GM21737 (cell line): ENCODE measurements around the gene ZNF503.
"Not testable (repeated sequence)": the region's sequence is repeated elsewhere in the genome, so short reads cannot be mapped to it uniquely, and the experiment has no call there.

ENCODE experiments used
- ATAC-seq: cut with Tn5 transposase; IDR thresholded peaks from one replicate; pipeline ENCODE4 v1.9.1; 2021; ENCODE audit warnings: mild to moderate bottlenecking, moderate library complexity; ENCODE audit not compliant: unreplicated experiment

ZNF503 gene

DNA sequence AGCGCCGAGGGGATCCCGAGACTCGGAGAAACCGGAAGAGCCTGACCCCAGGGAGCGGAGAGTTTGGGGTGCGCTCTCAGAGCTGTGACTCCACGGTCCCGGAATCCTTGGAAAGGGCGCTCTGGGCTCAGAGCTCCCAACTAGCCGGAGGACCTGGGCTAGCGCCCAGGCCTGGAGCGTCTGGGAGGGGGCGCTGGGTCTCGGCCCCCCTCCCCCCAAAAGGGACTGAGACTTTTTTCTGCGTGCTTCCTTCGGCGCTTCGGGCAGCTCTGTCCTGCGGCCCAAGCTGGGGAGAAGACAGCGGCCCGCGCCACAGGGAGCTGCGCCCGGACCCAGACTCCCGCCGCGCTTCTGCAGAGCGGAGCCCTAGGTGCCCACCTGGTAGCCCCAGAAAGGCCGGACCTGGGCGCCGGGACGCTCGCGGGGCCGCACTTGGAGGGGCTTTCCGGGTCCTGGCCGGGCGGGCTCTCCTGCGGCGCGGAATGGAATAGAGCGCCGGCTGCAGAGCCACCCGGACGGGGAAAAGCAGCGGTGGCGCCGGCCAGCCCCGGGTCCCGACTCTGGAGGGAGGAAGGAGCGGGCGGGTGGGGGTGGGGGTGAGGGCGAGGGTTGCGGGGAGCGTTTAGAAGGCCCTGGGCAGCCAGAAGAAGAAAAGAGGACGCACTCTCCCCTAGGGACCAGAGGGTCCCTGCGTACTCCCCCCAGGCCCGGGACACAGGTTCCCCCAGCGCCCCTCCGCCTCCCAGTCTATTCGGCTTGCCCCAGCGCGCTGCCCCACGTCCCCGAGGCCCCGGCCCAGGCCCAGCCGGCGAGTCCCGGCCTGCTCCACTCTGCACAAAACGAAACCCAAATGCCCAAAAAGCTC, 4.7 kb downstream of the ZNF503 start:
- ATAC-seq: no peak

DNA sequence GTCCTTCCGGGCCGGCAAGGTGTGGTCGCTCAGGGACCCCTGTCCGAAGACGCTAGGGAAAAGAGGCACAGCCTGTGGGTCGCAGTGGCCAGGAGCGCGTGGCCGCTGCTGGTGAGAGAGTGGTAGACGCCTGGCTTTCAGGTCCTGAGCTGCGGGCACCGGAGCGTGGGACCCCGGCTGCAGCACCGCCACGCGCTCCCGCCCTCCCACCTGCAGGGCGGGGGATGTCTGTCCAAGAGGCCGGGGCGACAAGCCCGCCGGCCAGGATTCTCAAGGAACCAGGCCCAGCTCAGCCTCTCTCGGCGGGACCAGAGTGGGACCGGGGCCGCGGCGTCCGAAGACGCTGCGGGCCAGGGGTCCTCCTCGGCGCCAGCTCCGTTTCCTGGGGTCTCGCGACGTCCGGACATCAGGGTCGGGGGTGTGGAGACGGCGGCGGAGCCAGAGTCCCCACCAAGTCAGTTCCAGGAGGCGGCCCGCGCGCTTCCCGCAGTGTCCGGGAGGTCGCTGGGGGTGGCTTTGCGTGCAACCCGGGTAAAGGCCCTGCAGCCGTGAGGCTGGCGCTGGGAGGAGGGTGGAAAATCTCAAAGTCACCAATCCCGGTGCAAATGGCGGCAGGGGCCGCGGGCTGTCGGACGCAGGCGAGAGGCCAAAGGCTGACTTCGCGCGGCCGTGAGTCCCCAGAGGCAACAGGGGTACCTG, 5.5 kb downstream of the ZNF503 start:
- ATAC-seq: no peak

DNA sequence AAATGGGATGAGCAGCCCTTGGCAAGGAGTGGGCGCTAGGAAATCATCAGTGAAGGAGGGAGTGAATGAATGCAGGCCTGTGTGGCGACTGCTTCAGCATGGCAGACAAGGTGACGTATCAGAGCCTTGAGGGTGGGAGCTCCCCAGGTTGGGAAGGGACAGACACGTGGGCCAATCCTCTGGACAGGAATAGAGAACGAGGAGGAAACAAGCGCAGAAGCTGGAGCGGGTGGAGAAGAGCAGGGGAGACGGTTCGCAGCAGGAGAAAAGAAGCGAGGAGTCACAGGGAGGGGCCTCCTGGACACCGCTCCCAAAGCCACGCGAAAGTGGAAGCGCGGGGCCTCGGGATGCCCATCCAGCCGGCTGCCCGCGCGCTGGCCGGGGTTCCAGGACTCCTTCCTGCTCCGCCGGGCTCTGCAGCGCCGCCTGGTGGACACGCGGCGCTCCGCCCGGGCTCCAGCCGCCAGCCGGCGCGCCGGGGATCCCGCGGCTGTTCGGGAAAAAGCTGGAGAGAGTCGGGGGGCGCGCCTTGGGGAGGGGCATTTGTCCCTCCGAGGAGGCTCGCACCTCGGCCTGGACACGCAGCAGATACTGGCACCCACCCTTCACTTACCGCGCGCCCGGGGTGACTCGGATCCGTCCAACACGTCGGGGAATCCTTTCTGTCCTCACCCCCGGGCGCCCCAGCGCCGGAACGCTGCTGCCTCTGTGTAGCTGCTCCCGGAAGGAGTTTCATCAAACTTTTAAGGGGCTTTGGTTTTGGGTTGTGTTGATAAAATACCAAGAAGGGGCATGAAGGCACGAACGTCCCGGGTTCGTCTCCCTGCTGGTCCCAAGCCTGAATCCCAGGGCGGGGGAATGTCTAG, 6.3 kb downstream of the ZNF503 start:
- no peak for ATAC-seq

DNA sequence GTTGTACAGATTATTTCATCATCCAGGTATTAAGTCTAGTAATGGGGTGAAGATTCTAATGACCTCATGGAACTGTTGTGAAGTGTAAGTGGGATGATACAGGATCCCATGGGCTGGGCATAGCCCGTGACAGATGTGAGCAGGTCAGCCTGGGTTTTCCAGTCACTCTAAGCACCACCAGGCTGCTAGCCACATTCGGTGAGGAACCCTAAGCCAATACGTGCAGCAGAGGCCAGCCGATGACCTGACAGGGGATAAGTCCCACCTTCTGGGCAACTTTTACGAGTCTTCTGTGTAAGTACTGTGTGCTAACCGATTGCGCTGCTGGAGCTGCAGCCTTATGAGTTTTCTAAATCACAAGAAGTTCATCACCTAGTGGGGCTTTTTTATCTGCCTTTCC, 7.3 kb downstream of the ZNF503 start:
- ATAC-seq: no peak

DNA sequence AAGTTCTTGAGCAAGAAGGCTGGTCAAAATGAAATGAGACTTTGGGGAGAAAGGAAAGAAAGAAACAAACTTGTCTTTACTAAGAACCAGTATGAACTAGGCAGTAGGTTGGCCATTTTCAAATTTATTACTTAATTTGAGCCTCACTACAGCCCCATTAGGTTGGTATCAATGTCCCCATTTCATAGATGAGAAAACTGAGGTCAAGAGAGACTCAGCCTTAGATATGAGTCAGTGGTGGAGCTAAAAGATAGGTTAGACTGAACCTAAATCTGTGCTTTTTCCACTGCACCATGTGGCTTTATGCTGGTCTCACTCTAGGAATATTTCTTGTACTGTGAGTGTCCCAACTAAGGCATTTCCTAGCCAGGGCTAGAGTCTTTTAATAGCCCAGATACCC, 8.8 kb downstream of the ZNF503 start:
- no peak for ATAC-seq

DNA sequence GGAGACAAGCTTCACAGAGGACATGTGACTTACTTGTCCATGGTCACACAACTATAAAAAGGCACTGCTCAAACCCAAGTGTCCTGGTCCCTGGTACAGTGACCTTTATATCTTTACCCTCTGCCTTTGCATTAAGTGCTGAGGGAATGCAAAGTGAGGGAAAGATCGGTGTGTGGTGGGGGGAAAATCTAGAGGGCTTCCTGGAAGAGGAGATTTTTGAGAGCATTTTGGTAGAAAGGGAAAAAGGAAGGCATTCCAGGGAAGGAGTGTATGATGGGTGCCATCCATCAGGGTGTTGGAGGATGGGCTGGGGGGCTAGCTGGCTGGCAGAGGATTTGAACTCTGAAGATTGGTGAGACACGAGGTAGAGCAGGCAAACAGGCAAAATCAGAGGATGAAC, 9.3 kb downstream of the ZNF503 start:
- ATAC-seq: no peak

DNA sequence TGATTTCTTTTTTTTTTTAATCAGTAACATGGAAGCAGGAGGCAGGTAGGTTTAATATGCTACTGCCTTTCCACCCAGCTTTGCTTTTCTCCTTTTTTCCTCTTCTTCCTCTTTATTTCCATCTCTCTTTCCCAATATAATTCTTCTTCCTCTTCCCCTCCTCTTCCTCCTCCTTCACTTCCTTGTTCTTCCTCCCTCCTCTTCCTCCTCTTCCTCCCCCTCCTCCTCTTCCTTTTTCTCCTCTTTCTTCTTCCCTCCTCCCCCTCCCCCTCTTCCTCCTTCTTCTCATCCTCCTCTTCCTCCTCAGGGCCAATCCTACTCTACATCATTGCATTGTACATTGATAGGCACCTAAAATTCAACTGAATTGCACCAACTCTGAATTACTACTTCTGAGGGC, 11.4 kb downstream of the ZNF503 start:
- no peak for ATAC-seq

DNA sequence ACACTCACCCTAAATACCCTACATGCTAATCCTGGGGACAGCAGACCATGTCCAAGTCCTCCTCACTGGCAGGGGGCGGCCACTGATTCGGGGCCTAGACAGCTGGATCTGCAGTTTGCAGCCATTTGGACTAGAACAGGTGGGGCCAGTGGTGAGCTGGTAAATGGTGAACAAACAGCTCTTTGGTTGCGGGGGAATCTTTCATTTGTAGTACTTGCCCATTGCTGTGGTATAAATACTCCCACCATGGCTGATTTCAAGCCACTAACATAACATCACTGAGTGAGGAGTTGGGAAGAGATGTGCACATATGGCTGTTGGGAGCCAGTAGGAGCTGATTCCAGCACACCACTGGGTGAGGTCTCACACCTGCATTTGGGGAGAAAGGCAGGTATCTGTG, 13.5 kb downstream of the ZNF503 start:
- no peak for ATAC-seq

DNA sequence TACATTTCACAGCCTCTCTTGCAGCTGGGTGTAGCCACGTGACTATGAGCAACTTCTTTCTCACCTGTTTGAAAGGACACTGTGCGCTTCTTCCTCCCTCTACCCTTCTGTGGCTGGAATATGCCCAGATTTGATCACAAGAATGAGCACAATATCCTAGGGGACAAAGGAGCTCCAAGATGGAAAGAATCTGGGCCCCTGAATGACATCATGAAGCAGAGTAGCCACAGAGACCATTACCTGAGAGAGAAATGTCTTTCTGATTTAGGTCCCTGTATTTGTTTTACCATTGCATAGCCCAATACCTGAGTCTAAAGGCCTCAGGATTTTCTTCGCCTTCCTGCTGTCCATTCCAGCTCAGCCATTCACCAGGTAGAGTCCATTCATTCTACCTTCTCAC, 15.4 kb downstream of the ZNF503 start:
- no peak for ATAC-seq

DNA sequence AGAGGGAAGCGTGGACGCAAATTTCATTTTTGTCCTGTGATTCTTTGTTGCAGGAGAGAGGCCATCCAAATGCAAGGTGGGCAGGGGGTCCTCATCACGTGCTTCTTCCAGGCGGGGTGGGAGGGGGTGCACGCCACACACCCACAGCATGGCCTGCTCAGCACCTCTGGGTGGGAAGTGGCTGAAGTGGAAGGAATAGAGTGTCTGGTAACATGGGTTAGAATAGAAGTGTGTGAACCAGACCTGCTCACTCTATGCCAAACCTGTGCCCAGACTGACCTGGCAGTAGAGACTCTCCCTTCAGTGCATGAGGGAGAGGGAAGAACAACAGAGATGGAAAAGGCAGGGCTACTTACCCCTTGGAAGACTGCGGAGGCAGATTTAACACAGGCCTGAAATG, 21.7 kb downstream of the ZNF503 start:
- ATAC-seq: no peak

DNA sequence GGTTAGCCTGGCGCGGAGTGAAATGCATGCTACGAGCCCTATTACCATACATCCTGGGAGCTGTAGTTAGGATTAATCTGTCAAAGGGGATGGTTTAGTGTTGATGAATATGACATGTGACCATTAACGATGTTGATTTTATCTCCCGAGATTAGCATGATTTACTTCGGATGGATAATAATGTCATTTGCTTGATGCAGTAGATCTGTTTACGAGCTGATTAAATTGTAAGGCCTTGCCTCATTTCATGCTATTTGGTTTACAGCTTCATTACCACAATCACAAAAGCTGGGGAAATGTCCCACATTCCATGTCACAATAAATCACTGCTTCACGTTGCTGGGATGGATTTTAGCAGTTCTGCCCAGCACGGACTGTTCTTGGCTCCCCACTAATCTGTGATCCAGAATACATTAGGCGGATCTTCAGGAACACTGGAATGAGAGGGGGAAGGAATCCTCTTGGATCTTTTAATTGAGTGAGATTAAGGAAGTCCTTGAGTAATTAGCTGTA, 22.3 kb downstream of the ZNF503 start:
- ATAC-seq: no peak

DNA sequence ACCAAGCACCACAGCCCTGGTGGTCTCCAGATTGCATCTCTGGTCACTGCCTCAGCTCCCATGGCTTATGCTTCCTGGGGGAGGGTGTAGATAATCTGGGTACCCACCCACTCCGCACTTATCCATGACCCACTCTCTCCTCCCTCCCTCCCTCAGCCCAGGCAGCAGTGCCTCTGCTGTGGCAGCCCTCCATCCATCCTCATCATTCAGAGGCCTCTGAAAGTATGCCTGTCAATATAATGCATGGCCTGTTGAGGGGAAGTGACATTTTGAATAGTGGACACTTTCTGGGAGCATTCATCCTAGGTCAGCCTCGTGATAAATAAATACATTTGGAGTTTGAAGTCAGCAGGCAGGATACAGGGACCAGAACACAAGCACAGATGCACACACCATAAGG, 23.2 kb downstream of the ZNF503 start:
- ATAC-seq: no peak

DNA sequence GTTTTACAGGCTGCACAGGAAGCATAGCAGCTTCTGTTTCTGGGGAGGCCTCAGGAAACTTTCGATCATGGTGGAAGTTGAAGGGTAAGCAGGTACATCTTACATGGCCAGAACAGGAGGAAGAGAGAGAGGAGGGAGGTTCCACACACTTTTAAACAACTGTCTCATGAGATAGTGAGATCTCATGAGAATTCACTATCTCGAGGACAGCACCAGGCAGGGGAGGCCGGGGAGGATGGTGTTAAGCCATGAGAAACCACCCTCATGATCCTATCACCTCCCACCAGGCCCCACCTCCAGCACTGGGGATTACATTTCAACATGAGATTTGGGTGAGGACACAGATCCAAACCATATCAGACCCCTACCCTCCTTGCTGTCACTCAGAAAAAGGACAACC, 23.7 kb downstream of the ZNF503 start:
- no peak for ATAC-seq

DNA sequence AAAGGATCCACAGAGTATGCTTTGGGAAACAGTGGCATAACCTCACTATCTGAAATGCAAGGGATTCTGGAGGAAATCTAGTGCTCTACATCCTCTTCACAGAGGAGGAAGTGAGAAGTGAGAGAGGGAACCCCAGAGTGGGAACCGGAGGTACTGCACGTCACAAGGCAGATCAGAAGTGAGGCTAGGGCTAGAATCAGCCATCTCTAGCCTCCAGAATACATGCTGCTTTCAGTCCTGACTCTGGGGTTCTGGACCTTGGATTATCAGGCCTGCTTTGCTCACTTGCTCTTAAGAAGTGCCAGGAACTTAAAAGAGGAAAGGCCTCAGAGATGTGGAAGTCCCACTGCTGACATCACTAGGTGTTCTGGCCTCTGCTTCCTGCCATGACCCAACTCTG, 25.7 kb downstream of the ZNF503 start:
- ATAC-seq: peak; percentile 78

DNA sequence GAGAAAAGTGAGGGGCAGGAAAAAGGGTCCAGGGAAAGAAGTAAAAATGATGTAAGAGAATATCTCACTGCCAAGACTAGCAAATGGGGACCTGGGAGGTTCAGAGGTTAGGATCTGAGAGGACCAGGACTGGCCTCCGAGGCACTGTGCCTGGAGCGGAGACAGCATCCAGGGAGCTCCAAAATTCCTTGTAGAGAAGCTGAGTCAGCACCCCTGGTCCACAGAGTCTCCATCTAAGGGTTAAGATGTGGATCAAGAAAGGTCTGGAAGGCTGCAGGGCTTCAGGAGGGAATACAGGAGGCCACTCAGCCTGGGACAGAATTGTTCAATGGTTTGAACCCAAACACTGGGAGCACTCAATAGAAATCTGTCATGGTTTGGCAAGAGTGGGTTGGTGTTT, 30.6 kb downstream of the ZNF503 start:
- no peak for ATAC-seq

DNA sequence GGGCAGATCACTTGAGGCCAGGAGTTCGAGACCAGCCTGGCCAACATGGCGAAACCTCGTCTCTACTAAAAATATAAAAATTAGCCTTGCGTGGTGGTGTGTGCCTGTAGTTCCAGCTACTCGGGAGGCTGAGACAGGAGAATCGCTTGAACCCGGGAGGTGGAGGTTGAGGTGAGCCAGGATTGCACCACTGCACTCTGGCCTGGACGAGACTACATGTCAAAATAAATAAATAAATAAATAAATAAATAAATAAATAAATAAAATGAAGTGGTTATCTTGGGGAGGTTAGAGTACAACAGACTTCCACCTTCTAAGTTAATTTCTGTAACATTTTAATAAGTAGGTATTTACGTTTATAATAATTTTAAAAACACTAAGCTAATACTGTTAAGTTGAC, 31.7 kb downstream of the ZNF503 start:
- not testable (repeated sequence) for ATAC-seq

DNA sequence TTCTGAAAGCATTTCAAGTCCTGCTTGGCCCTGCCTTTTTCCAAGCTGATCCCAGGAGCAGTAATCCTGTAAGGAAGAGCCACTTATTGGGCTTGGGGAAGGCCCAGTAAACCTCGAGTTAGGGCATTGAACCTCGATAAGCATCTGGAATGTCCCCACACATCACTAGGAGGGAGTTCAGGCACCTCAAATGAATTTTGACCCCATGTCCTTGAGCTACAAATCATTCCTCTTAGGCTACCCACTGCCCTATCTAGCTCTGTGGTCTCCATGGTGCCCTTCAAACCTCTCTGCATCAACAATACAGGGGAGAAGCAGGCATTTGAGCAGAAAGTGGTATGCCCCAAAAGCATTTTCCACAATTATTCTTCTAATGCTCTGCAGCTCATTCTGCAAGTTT, 33.7 kb downstream of the ZNF503 start:
- no peak for ATAC-seq

DNA sequence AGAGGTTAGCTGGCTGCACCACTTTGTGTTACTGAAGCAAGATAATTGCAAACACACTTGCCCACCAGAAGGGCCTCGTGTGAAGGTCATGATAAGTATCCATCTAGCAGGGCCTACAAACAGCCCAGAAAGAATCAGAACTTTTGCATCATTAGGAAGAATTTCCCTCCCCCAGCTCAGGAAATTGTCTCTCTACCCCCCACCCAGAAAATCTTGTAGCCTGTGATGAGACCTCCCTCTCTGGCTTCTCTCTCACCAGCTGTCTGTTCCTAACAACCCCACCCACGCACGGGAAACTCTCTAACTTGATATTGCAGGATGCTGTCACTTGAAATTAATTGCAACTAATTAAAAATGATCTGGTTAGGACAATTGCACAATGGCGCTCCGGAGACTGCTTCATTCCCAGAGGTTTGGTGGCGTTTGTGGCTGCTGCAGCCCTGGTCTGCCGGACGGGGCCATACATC, 34.5 kb downstream of the ZNF503 start:
- no peak for ATAC-seq

DNA sequence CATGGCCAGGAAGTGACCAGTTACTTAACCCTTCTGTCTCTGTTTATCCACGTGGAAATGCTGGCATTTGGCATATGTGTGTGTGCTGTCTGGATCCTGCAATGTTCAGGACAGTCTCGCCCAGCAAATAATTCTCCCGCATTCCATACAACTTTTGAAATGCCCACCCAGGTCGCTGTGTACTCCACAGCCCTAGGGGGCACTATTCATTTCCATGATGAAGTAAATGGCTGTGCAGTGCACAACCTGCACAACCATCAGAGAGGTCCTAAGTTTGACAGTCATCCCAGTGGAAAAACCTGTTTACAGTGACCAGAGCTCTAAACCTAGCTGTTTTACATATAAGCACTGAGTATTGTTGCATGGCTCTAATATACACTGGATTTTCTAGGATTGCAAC, 38.1 kb downstream of the ZNF503 start:
- ATAC-seq: no peak

DNA sequence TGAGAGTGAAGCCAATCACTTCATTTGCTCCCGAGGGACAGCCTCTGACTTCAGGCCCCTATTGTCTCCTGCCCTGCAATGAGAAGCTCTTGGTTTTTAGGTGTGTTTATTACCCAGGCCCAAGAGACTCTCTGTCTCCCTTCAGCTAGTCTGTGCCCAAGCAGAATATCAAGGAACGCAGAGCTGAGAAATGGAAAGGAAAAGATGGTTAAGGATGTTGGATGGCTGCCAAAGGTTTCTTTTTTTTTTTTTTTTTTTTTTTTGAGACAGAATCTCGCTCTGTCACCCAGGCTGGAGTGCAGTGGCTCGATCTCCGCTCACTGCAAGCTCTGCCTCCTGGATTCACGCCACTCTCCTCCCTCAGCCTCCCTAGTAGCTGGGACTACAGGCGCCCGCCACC, 41.7 kb downstream of the ZNF503 start:
- ATAC-seq: not testable (repeated sequence)

DNA sequence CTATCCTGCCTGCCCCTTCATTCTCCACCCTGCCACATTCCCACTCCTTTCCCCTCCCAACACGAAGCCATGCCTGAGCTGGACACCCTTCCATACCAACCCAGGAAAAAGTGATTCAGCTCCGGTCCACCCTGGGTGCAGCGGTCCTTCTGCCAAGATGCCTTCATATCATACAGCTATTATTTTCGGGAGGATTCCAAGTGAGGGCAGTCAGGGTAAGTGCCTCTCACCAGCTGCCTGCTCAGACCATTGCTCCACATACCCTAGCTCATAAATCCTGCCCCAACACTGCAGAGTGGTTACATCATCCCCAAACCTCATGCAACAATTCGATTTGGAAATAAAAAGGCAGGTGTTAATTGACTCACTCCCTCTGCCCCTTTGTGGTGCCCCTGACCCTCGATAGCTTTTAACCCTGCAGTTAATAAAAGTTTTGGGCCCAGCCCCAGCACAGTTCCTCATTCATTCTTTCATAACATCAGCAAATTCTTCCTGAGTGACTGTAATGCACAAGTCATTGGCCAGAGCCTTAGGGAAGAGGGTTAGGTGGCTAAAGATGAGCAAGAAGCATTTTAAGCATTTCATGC, 42.6 kb downstream of the ZNF503 start:
- no peak for ATAC-seq
